GM08714 (cell line): ENCODE results near the gene HYI.
"Not testable (repeated sequence)": the region's sequence is repeated elsewhere in the genome, so short reads cannot be mapped to it uniquely, and the experiment has no call there.

Experiments
- H3K4me3 ChIP-seq: fragments of 200-500 bp; sonication (Bioruptor generic); 2 replicates; pipeline ENCODE4 v1.5.1; 2014; ENCODE audit warnings: mild to moderate bottlenecking, low read length, inconsistent platforms
- ZNF274 ChIP-seq: IDR thresholded peaks from 2 replicates; pipeline ENCODE4 v1.6.1; 2012; ENCODE audit warnings: mild to moderate bottlenecking, low read depth, low read length

HYI gene, protein sequence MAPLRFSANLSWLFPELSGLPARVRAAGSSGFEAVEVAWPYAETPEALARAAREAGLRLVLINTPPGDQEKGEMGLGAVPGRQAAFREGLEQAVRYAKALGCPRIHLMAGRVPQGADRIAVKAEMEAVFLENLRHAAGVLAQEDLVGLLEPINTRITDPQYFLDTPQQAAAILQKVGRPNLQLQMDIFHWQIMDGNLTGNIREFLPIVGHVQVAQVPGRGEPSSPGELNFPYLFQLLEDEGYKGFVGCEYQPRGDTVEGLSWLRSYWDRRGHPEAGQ

DNA sequence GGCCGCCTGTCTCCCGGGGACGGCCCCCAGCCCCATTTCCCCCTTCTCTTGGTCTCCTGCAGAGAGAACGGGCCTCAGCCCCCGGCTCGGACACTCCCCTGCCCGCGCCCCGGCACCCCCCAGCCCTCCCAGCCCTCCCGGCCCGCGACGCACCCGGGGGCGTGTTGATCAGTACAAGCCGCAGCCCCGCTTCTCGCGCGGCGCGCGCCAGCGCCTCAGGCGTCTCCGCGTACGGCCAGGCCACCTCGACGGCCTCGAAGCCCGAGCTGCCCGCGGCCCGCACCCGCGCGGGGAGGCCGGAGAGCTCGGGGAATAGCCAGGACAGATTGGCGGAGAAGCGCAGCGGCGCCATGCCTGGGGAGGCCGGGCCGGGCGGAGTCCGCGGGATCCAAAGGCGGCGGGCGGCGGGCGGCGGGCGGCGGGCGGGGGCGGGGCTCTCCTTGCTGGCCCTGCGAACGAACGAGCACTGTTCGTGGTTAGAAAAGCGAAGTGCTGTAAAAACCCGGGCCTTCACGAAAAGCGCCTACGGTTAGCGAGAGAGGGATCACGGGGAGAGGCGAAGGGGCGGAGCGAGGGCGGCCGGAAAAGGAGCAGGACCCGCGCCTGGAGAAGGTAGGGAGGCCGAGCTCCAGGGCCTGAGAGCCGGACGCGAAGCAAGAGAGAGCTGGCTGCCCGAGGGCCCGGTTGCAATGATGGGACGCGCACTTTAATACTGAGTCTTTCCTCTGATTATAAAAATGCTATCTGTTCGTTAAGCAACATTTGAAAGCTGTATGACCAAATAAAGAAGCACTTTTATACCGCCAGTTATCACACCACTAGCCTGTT lies at the start of gene HYI:
TSS of gene HYI (minus strand) at position 490 of the 828 bp plus-strand sequence. CDS start at position 352, 138 bp downstream.
- no peak for TF ChIP-seq ZNF274
- peak within 1 kb of the TSS; percentile 54; the same call in 1 of the 2 replicates for H3K4me3 ChIP-seq

DNA sequence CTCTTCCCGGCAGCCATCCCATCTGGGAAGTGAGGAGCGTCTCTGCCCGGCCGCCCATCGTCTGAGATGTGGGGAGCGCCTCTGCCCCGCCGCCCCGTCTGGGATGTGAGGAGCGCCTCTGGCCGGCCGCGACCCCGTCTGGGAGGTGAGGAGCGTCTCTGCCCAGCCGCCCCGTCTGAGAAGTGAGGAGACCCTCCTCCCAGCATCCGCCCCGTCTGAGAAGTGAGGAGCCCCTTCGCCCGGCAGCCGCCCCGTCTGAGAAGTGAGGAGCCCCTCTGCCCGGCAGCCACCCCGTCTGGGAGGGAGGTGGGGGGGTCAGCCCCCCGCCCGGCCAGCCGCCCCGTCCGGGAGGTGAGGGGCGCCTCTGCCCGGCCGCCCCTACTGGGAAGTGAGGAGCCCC lies 48.1 kb upstream of the HYI start:
- not testable (repeated sequence) for H3K4me3 ChIP-seq

DNA sequence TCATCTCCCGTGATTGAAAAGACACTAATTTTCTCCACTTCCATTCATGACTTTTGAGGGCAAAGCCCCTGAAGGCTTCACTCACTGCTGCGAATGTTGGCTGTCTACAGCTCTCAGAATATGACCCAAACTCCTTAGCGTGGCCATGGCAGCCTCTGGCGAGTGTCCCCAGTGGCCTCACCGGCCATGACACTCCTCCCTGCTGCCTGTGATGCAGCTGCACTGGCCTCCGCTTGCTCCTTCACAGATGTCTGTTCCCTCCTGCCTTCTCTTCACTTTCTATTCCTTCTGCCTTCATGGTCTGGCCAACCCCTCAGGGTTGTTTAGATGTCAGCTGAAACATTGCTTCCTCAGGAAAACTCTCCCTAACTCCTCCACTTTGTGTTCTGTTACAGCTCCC lies 46.2 kb upstream of the HYI start:
- H3K4me3 ChIP-seq: no peak overlapping the region

DNA sequence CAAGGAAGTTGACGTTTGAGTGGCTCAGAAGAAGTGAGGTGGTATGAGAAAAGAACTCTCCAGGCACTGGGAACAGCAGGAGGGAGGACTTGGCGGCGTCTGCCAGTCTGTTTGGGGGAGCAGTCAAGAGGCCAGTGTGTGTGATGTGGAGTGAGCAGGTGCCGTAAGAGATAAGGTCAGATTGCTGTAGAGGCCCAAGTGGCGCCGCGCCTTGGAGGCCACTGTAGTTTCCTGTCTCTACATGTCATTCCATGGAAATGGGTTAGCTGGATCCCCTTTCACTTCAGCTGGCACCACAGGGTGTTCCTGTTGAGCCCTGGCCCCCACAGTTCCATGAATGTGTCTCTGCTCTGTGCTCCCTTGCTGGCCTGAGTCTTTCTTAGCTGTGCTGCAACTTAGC lies 41.5 kb upstream of the HYI start:
- H3K4me3 ChIP-seq: no peak overlapping the region
- no peak for TF ChIP-seq ZNF274

More for the DNA sequence above, 46.2 kb upstream of the HYI start:
- TF ChIP-seq ZNF274: no peak

DNA sequence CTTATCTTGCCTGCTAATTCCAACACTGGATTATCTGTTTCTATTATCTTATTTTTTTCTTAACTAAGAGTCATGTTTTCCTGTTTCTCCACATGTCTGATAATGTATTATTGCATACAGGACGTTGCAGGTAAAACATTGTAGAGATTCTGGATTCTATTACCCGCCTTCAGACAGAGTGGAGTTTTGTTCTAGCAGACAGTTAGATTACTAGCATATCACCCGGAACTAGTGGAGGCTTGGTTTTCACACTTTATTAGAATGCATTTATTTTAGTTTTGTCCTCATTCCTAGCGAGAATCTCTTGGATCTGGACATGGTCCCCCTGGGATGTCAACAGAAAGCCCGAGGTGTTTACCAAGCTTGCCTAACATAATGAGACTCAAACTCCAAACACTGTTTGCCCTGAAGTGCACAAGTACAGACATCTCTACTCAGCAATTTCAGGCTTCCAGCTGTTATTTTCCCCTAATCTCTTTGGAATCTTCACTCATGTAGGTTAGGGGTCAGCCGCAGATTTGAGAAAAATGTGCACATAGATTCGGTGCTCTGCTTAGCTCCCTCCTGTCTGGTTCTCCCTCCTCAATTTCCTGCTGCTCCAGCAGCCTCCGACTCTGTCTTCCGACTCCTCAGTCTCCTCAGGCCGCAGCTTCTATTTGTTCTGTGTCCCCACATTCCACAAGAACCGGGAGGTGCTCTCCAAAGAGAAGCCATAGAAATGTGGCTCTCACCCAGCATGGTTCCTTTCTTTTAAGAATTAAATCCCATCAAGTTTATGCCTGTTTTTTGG lies 40.1 kb upstream of the HYI start:
- no peak for TF ChIP-seq ZNF274
- H3K4me3 ChIP-seq: no peak overlapping the region

DNA sequence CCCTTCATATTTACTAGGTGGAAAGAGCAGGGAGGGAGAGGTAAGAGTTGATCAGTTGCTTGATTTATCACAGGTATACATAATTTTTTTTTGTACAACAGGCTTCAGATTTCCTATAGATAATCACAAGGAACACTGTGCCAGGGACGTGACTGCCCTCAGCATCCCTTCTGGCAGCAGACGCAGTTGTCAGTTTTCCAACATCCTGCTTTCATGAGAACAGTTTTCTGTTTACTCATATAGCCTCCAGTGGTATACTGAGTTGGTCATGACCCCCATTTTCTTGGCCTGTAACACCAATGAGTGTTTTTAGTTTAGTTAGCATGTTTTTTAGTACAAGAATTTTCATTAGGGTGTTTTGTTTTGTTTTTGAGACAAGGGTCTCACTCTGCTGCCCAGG lies 39.1 kb upstream of the HYI start:
- no peak for TF ChIP-seq ZNF274
- no peak overlapping the region for H3K4me3 ChIP-seq

DNA sequence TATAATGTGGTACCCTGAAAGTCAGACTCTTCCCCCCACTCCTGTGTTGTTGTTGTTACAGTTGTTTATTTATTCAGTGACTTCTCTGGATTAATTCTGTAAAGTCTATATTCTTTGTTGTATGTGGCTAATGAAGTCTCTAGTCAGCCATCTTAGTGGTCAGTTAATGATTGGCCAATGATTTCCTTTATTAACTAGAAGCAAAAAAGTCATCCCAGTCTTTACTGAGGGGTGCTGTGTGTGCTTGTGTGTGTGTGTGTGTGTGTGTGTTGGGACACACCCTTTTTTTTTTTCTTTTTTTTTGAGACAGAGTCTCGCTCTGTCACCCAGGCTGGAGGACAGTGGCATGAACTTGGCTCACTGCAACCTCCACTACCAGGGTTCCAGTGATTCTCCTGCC lies 37.3 kb upstream of the HYI start:
- no peak overlapping the region for H3K4me3 ChIP-seq
- TF ChIP-seq ZNF274: no peak

DNA sequence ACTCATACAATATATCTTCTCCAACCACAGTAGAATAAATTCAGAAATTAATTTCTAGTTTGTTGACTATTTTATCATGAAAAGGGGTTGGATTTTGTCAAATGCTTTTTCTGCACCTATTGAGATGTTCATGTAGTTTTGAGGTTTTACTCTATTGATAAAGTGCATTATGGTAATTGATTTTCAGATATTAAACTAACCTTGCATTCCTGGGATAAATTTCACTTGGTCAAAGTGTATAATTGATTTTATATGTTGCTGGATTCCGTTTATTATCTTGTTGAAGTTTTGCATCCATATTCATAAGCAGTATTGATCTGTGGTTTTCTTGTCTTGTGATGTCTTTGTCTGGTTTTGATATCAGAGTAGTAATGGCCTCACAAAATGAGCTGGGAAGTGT lies 34.4 kb upstream of the HYI start:
- no peak for TF ChIP-seq ZNF274
- no peak overlapping the region for H3K4me3 ChIP-seq

DNA sequence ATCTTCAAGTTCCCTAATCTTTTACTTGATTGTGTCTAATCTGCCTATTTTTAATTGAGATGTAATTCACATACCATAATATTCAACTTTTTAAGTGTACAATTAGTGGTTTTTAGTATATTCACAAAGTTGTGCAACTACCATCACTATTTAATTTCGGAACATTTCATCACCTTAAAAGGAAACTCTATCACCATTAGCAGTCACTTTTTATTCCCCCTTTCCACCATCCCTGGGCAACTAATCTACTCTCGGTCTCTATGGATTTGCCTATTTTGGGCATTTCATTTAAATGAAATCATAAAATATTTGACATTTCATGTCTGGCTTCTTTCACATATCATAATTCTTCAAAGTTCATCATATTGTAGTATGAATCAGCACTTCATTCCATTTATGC lies 30.6 kb upstream of the HYI start:
- H3K4me3 ChIP-seq: no peak overlapping the region
- no peak for TF ChIP-seq ZNF274

DNA sequence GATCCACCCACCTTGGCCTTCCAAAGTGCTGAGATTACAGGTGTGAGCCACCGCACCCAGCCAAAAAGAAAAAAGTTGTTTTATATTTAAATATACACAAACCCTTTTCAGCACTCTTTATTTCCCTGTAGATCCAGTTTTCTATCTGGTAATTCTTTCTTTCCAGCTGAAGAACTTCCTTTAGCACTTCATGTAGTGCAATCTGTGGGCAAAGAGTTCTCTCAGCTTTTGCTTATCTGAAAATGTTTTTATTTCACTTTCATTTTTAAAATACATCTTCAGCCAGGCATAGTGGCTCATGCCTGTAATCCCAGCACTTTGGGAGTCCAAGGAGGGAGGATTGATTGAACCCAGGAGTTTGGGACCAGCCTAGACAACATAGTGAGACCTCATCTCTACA lies 28.5 kb upstream of the HYI start:
- no peak for TF ChIP-seq ZNF274
- no peak overlapping the region for H3K4me3 ChIP-seq

DNA sequence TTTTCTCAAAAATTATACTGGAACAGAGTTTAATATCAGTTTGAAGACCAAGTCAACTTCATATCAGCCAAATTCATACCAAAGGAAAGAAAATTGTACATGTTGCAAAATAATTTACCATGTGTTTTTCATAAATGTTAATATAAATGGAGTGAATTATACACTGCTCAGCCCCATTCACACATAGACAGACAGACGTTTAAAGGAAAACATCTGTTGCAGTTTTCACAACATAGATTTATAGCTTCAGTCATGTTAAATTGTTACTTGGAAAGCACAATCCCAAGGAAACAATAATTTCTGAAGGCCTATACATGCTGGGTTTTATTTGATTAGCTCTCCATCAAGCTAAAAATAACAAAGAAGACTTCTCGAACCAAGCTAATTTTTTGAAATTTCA lies 27.8 kb upstream of the HYI start:
- no peak for TF ChIP-seq ZNF274
- no peak overlapping the region for H3K4me3 ChIP-seq

DNA sequence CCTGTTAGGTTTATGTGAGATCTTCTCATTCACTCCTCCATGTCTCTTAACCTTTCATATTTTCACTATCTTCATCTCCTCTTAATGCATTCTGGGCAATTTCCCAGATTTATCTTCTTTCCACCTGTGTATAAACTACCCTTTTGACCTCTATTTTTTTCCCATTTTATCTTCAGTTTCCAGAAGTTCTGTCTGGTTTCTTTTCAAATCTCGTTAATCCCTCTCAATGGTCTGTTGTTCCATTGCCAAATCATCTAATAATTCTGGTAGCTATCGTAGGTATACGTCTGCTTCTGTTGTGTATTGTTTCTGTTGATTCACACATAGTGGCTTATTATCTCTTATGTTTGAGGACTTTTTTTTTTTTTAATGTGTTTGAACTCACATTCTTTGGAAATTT lies 25.7 kb upstream of the HYI start:
- H3K4me3 ChIP-seq: no peak overlapping the region
- TF ChIP-seq ZNF274: no peak

DNA sequence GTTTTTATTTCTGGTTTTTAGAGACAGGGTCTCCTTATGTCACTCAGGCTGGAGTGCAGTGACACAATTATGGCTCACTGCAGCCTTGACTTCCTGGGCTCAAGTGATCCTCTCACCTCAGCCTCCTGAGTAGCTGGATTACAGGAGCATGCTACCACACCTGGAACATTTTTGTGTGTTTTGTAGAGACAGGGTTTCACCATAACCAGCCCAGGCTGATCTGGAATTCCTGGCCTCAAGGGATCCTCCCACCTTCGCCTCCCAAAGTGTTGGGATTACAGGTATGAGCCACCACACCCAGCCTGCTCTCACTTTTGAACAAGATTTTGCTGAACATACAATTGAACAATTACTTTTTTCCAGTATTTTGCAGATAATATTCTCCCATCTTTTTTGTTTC lies 24.0 kb upstream of the HYI start:
- H3K4me3 ChIP-seq: no peak overlapping the region

DNA sequence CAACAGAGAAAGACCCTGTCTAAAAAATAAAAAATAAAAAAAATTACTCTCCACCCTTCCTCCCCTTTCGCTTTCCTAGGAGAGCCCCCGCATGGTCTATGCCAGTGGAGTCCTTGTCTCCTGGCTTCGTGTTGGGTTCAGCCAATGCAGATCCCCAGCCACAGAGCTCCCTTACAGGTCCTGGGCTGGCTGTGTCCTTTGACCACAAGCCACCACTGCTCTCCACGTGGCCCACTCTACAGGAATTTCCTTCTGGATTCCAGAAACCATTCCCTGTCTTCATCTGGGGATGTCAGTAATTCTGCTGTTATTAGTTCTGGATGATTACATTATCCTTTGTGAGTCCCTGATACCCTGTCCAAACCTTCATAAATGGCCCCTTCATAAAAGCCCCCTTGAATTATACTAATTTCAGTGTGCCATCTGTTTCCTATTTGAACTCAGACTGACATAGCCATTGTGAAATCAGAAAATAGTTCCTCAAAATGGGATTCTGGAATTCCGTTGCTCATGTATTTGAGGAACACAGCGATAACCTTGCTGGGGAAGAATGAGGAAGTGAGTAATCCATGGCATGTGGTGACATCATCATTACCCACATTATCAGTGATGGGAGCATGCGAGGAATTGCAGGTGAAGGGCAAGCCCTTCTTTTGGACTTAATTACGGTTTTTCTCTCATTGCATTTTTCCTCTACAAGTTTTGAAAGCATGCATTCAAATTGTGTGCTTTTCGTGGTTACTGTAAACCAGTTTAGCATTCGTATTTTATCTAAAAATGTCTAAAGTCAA lies 22.1 kb upstream of the HYI start:
- not testable (repeated sequence) for H3K4me3 ChIP-seq

More for the DNA sequence above, 24.0 kb upstream of the HYI start:
- TF ChIP-seq ZNF274: no peak
